IMR-90 (cell line): Measurements from ENCODE around the gene ASB13. TPM values are rescaled to one million over a fixed set of nuclear protein-coding genes. Genes with fewer than 3 reads are reported as not detected.

Source experiments
- CTCF ChIP-seq: conservative IDR thresholded peaks from 2 replicates; pipeline ENCODE4 v1.5.1; 2012; ENCODE audit warnings: mild to moderate bottlenecking, low read depth, low read length, improper control_type of control experiment
- MXI1 ChIP-seq: IDR thresholded peaks from 2 replicates; pipeline ENCODE4 v1.6.1; 2012; ENCODE audit warnings: low read depth, mild to moderate bottlenecking, low read length, moderate library complexity, borderline replicate concordance
- RFX5 ChIP-seq: IDR thresholded peaks from 2 replicates; pipeline ENCODE4 v1.8.0; 2012; ENCODE audit warnings: low read depth, mild to moderate bottlenecking, low read length, moderate library complexity
- SMC3 ChIP-seq: fragments of 150-350 bp; IDR thresholded peaks from 2 replicates; pipeline ENCODE4 v1.6.1; 2016; ENCODE audit warnings: low read depth, mild to moderate bottlenecking, antibody characterized with exemption, low read length, moderate library complexity
- microRNA-seq, 2 experiments: library from miRNA; stranded (forward) in 1 of 2; unstranded in 1 of 2; fragments of 10-50 nt in 1 of 2; fragments of <30 nt in 1 of 2; gene quantifications in 1 of 2; microRNA quantifications in 1 of 2; one replicate each; pipeline versions ENCODE3 to v1.1.0; 2013 to 2020; ENCODE audit not compliant: insufficient read depth in 1 of 2, insufficient read length in 1 of 2, unreplicated experiment in 1 of 2
- polyA plus RNA-seq, 3 experiments: library from polyadenylated mRNA; depleted of rRNA; stranded (reverse); fragments of >200 nt; gene quantifications; 2 replicates each; pipeline ENCODE4 v1.2.3, GENCODE V29; 2012; ENCODE audit warnings: low replicate concordance in 1 of 3
- small RNA-seq, 5 experiments: library from RNA; depleted of rRNA; stranded (forward); fragments of <200 nt; gene quantifications; one replicate each; pipeline ENCODE3, GENCODE V24; 2012
- total RNA-seq: library from RNA; depleted of rRNA; stranded (reverse); fragments of >200 nt; gene quantifications from 2 replicates; pipeline ENCODE4 v1.2.3, GENCODE V29; 2012; rRNA removed

Gene ASB13
- total and polyA plus RNA-seq, 2 of the 4 experiments (the other 2 are of a cell fraction), result 4.6 to 6.3 TPM

- TF ChIP-seq CTCF (no peak), RFX5 (no peak), SMC3 (no peak), MXI1 (no peak)
These were observed 77.3 kb downstream of the ASB13 start (continued) for GRCh38 chr10:5589011-5589660.

Small RNAs within 50 kb of the gene (microRNA-seq; reads per million reads assigned to microRNA genes)
- gene AL365356.2 (ENCODE audit: insufficient read depth, insufficient read length) (not detected), gene RN7SL445P (ENCODE audit: insufficient read depth, insufficient read length) (not detected)

Small RNAs within 50 kb of the gene (small RNA-seq; reads per million reads assigned to genes)
- gene AL365356.2, result 0 reads per million in 5 experiments
- 0 reads per million in 5 experiments for gene RN7SL445P

Other genes with a start within 250 kb of the ASB13 start
- not detected in 2 replicates for gene CALML5, start 167.0 kb downstream of the ASB13 start, total RNA-seq
- not detected in 2 replicates for gene CALML5, start 167.0 kb downstream of the ASB13 start, polyA plus RNA-seq (2012; rRNA removed)
- gene CALML3, start 141.6 kb downstream of the ASB13 start, total RNA-seq, result not detected in 2 replicates
- not detected in 2 replicates for gene CALML3, start 141.6 kb downstream of the ASB13 start, polyA plus RNA-seq (2012; rRNA removed)
- 53.6 and 64.7 TPM in 2 replicates for gene TASOR2, start 18.2 kb upstream of the ASB13 start, total RNA-seq
- 18.0 and 19.4 TPM in 2 replicates for gene TASOR2, start 18.2 kb upstream of the ASB13 start, polyA plus RNA-seq (2012; rRNA removed)
- gene GDI2, start 146.8 kb upstream of the ASB13 start, total RNA-seq, result 396 and 608 TPM in 2 replicates
- 150 and 171 TPM in 2 replicates for gene GDI2, start 146.8 kb upstream of the ASB13 start, polyA plus RNA-seq (2012; rRNA removed)
- gene ANKRD16, start 223.3 kb upstream of the ASB13 start, total RNA-seq, result 3.3 and 5.7 TPM in 2 replicates
- gene ANKRD16, start 223.3 kb upstream of the ASB13 start, polyA plus RNA-seq (2012; rRNA removed), result 5.1 and 6.3 TPM in 2 replicates
- gene FBH1, start 223.6 kb upstream of the ASB13 start, total RNA-seq, result 60.8 and 72.2 TPM in 2 replicates
- 48.8 and 59.3 TPM in 2 replicates for gene FBH1, start 223.6 kb upstream of the ASB13 start, polyA plus RNA-seq (2012; rRNA removed)